ENCODE data around the gene NOCT.

GRCh38 chr4:138972956-138973801, 42.4 kb upstream of the NOCT start:
- TF ChIP-seq CTCF (IDR thresholded peaks at IDR 0.05): no peak
- no peak for TF ChIP-seq POLR2A (IDR thresholded peaks at IDR 0.05)
